Uterus (tissue), 2 donors: ENCODE measurements around the gene PEX5L.

Source experiments
- POLR2A ChIP-seq, 2 donors: fragments of 450-650 bp; IDR thresholded peaks; one replicate each; pipeline ENCODE4 v1.6.1; 2016; ENCODE audit warnings: antibody characterized with exemption in 2 of 2, mild to moderate bottlenecking in 1 of 2, moderate library complexity in 1 of 2
- TF ChIP-seq, protein P1 (sequence below), 4 experiments: fragments of 200-600 bp in 2 of 4; fragments of 450-650 bp in 2 of 4; sonication (generic) in 2 of 4; IDR thresholded peaks; one replicate each; pipeline ENCODE4 v1.5.1; 2016 to 2019; ENCODE audit warnings: antibody characterized with exemption in 4 of 4, mild to moderate bottlenecking in 2 of 4, moderate library complexity in 1 of 4

- TF ChIP-seq POLR2A (IDR thresholded peaks at IDR 0.05) = no peak
- TF ChIP-seq, protein P1, sequence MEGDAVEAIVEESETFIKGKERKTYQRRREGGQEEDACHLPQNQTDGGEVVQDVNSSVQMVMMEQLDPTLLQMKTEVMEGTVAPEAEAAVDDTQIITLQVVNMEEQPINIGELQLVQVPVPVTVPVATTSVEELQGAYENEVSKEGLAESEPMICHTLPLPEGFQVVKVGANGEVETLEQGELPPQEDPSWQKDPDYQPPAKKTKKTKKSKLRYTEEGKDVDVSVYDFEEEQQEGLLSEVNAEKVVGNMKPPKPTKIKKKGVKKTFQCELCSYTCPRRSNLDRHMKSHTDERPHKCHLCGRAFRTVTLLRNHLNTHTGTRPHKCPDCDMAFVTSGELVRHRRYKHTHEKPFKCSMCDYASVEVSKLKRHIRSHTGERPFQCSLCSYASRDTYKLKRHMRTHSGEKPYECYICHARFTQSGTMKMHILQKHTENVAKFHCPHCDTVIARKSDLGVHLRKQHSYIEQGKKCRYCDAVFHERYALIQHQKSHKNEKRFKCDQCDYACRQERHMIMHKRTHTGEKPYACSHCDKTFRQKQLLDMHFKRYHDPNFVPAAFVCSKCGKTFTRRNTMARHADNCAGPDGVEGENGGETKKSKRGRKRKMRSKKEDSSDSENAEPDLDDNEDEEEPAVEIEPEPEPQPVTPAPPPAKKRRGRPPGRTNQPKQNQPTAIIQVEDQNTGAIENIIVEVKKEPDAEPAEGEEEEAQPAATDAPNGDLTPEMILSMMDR (IDR thresholded peaks at IDR 0.05) = no peak
These were observed 138.7 kb downstream of the PEX5L start for GRCh38 chr3:179898024-179898423.
